Large intestine (tissue), 3 donors: ENCODE measurements around the gene SORBS1. TPM values are rescaled to one million over a fixed set of nuclear protein-coding genes. Genes with fewer than 3 reads are reported as not detected.

Source experiments
- DNase-seq, 2 donors: peaks; one replicate each; pipeline versions ENCODE4 v3.0.0 to v3.0.0-alpha.2; 2013
- H3K27ac ChIP-seq: one replicate; pipeline ENCODE4 v1.5.1; 2013; ENCODE audit warnings: low read length
- H3K27me3 ChIP-seq: 2 replicates; pipeline ENCODE4 v1.6.1; 2013; ENCODE audit warnings: low read length; ENCODE audit not compliant: control insufficient read depth, insufficient read depth
- H3K36me3 ChIP-seq: 2 replicates; pipeline ENCODE4 v1.6.1; 2013; ENCODE audit warnings: low read length; ENCODE audit not compliant: control insufficient read depth, insufficient read depth
- H3K4me1 ChIP-seq: one replicate; pipeline ENCODE4 v1.6.1; 2013; ENCODE audit warnings: low read length; ENCODE audit not compliant: control insufficient read depth, insufficient read depth
- H3K4me3 ChIP-seq: one replicate; pipeline ENCODE4 v1.5.1; 2013; ENCODE audit warnings: low read length
- H3K9me3 ChIP-seq: one replicate; pipeline ENCODE4 v1.6.1; 2013; ENCODE audit warnings: mild to moderate bottlenecking, low read depth, low read length, moderate library complexity; ENCODE audit not compliant: control insufficient read depth
- WGBS: methylation state at CpG from one replicate; pipeline ENCODE4 v1.1.5; 2013; ENCODE audit warnings: low lambda C conversion rate; ENCODE audit not compliant: insufficient coverage; 5-methylcytosine and 5-hydroxymethylcytosine counted together
- polyA plus RNA-seq: library from polyadenylated mRNA; unstranded; fragments of 120-200 nt; gene quantifications from one replicate; pipeline ENCODE4 v1.2.1, GENCODE V29; 2013

SORBS1 gene
- polyA plus RNA-seq, 1 donor, result 60.2 TPM

DNA sequence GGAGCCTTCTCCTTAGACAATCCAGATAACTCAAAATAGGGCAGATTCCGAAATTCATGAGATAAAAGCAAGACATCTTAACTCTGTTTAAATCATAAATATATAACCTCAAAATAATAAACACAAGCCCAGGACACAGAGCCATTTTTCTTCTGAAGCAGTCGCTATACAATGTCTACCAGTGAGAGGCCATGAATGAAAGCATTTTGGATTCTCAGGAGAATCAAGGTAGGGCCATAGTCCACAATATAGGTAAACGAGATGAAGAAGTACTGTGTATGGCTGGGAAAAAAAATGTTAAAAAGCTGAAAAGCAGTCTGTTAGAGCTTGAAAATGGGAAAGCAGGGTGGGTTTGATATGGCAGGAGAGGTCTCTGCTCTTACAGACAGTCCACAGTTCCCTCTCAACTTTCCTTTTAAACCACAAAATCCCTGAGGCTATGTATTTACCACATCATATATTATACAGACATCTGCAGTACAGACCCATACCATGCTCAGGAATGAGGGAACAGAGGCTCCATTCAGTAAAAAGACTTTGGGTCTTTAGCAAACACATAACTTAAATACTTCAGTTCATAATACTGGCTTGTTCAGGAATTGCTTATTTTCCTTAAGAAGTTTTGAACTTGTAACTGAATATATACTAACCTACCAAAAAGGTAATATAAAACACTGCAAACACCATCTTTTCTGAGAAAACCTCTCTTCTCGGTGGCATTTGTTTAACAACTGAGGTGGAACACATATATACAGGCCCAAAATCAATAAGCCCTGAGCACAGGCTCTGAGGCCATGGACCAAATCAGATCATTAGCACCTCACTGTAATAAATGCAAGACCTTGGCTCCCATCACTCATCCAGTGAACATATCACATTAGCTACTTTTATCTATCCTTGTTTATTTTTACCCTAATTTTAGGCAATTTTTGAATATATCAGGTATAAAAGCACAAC lies 109.3 kb downstream of the SORBS1 start:
- 33% methylated on average over 1 of the region's 4 CpGs for WGBS
- H3K27ac ChIP-seq, result peak overlapping the region; percentile 5
- DNase-seq, result no peak
- H3K9me3 ChIP-seq, result no peaks in the 10 kb centered on the region
- no peak overlapping the region for H3K4me3 ChIP-seq
- no peaks in the 10 kb centered on the region for H3K36me3 ChIP-seq
- H3K4me1 ChIP-seq, result peaks cover 9% of the 10 kb centered on the region
- no peaks in the 10 kb centered on the region for H3K27me3 ChIP-seq

DNA sequence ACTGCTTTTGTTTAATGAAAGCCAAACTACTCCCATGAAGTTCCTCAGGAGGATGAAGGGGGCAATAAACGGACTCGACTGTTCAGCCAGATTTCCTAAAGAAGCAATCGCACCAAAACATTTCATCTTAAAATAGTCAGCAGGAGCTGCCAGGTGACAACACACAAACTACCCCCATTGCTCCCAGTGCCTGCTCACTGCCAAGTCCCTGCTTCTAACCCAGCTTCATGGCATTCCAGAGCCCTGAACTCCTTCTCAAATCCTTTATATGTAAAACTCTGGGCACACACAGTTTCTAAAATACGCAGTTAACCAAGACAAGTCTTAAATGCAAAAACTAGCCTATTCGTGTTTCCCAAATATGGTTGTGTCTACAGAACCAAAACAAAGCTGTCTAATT lies 110.0 kb downstream of the SORBS1 start:
- no CpG with 5 or more reads among the region's 5 CpGs for WGBS
- no peak overlapping the region for H3K4me3 ChIP-seq
- DNase-seq, result no peak
- no peaks in the 10 kb centered on the region for H3K9me3 ChIP-seq
- no peaks in the 10 kb centered on the region for H3K27me3 ChIP-seq
- H3K4me1 ChIP-seq, result peaks cover 8% of the 10 kb centered on the region
- peak overlapping the region; percentile 5 for H3K27ac ChIP-seq
- no peaks in the 10 kb centered on the region for H3K36me3 ChIP-seq

DNA sequence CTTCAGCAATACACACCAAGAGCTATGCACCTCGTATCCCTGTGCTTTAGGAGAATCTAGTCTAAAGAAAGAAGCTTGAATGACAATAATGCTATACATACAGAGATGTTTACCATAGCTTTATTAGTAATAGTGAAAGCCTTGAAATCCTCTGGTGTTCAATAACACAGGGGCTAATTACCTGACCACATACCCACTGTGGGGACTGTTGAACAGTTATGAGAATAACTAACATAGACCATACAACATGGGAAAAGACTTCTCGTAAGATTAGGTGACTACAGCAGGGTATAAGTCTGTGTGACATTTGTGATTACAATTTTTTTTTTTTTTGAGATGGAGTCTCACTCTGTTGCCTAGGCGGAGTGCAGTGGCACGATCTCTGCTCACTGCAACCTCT lies 111.0 kb downstream of the SORBS1 start:
- H3K36me3 ChIP-seq, result no peaks in the 10 kb centered on the region
- no peak for DNase-seq
- no peak overlapping the region for H3K27ac ChIP-seq
- no peaks in the 10 kb centered on the region for H3K27me3 ChIP-seq
- no peaks in the 10 kb centered on the region for H3K9me3 ChIP-seq
- no peak overlapping the region for H3K4me3 ChIP-seq
- no CpG with 5 or more reads among the region's 4 CpGs for WGBS
- H3K4me1 ChIP-seq, result peaks cover 4% of the 10 kb centered on the region

DNA sequence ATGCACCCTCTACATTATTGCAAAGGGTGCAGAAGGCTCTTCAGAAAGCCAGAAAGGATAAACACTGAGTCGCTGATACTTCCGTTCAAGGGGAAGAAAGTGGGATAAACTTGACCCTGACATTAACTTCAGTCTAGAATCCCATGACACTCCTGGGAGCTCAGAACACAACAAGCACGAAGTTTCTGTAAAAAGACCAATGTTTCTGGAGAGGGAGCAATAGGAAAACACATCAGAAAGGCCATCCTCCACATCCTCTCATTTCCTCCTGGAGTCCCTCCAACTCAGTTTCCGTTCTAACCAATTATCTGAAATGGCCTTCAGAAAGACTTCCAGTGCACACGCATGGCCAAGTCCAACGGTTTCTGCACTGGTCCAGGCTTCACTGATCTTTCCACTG lies 113.5 kb downstream of the SORBS1 start:
- WGBS, result 60% methylated on average over 1 of the region's 6 CpGs
- H3K4me1 ChIP-seq, result peaks cover 4% of the 10 kb centered on the region
- H3K27me3 ChIP-seq, result no peaks in the 10 kb centered on the region
- H3K36me3 ChIP-seq, result no peaks in the 10 kb centered on the region
- H3K4me3 ChIP-seq, result no peak overlapping the region
- DNase-seq, result peak in 1 of 2 donors; percentile 45
- no peak overlapping the region for H3K27ac ChIP-seq
- H3K9me3 ChIP-seq, result no peaks in the 10 kb centered on the region

DNA sequence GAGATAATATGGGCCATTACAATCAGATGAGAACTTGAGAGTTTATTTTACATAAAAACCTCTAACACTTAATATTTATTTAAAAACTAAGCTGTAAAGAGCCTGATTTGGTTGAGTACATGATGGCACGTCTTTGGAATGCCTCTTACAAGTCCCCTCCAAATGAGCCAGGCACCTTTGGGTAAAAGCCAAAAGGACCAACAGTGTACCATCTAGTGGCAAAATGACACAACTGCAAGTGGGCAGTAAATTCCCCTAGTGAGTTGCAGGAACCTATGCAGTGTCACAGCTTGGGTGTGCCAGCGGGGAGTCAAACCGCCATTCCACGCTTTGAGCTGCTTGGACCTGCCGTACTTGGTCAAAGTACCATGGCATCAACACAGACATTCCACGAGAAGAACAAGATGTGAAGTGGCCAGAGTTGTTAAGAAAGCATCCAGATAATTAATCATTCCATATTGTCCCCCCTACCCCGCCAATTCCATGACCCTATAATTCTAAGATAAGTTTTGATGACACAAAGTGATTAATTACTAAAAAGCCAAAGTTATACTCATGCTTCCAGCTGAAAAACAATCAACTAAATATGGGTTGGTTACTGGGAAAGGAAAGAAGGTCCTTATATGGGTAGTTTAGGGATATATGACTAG lies 115.2 kb downstream of the SORBS1 start:
- H3K4me3 ChIP-seq, result no peak overlapping the region
- H3K9me3 ChIP-seq, result no peaks in the 10 kb centered on the region
- DNase-seq, result peak; percentile 56 to 71
- peaks cover 4% of the 10 kb centered on the region for H3K4me1 ChIP-seq
- WGBS, result 86% methylated on average over 1 of the region's 7 CpGs
- no peaks in the 10 kb centered on the region for H3K36me3 ChIP-seq
- no peaks in the 10 kb centered on the region for H3K27me3 ChIP-seq
- peak overlapping the region; percentile 47 for H3K27ac ChIP-seq

DNA sequence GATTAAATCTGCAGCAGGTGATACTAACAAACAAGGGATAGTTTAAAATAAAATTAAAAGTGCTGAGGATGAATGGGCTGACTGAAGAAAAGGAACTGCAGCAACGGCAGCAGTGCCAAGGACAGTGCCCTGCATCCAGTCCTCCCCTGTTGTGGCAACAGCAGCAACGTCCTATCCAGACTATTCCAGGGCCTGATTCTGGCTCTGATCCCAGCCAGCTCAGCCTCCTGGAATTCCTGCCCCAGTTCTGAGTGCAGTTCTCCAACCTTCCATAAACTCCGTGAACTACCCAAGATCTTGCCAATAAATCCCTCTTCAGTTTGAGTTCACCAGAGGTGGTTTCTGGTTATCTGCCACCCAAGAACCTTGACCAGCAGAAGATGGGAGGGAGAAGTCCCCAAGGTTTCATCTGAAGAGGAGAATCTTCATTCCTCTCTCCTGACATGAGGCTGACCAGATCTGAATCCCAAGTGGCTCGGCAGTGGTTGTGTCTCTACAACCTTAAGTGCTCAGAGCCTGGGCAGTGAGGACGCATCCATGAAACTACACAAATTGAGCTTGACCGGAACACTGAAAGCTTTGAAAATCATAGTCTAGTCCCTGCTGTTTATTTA lies 115.8 kb downstream of the SORBS1 start:
- peak overlapping the region; percentile 47 for H3K27ac ChIP-seq
- DNase-seq, result no peak
- no peaks in the 10 kb centered on the region for H3K36me3 ChIP-seq
- peaks cover 4% of the 10 kb centered on the region for H3K4me1 ChIP-seq
- no peaks in the 10 kb centered on the region for H3K9me3 ChIP-seq
- H3K27me3 ChIP-seq, result no peaks in the 10 kb centered on the region
- WGBS, result no CpG with 5 or more reads among the region's 6 CpGs
- no peak overlapping the region for H3K4me3 ChIP-seq

DNA sequence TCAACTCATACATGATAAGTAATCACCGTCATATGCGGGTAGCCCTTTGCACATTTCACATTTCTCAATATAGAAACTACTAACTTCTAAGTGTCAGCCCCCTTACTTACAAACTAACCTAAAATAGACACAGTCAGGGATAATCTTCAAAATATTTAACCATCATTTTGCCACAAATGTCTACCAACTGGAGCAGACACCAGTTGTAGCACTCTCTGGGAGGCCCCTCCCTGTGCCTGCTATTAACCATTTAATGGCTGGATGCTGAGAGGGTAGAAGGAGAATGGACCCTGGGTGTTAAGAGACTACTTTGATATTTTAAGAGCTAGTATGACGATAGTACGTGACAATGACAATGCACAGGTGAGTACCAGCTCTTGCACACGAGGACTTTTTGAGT lies 116.4 kb downstream of the SORBS1 start:
- WGBS, result 93% methylated on average over 2 of the region's 5 CpGs

DNA sequence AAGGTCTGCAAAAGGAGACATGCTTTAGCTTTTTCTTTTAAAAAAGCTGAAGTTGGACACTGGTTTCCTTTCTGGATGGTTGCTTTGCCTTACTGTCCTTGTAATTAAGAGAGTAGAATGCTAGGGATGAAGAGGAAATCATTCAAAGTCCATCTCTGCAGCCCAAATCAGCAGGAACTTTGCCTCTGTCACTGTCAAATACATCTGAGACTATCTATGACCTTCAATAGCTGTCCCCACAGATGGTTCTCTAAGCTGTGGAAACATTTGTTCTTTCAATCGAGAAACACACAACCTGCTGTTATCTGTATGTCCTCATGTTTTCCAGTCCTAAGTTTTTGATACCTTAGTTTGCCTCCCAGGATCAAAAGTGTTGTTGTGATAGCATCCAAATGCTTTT lies 117.5 kb downstream of the SORBS1 start:
- WGBS, result no CpG with 5 or more reads among the region's 1 CpG
- H3K27me3 ChIP-seq, result no peaks in the 10 kb centered on the region
- no peaks in the 10 kb centered on the region for H3K9me3 ChIP-seq
- no peak overlapping the region for H3K27ac ChIP-seq
- H3K36me3 ChIP-seq, result peaks cover 2% of the 10 kb centered on the region
- H3K4me1 ChIP-seq, result peaks cover 4% of the 10 kb centered on the region
- H3K4me3 ChIP-seq, result no peak overlapping the region
- no peak for DNase-seq

More for the DNA sequence above, 116.4 kb downstream of the SORBS1 start:
- Histone ChIP-seq H3K4me1 (peaks cover 4% of the 10 kb centered on the region), H3K4me3 (no peak overlapping the region), H3K9me3 (no peaks in the 10 kb centered on the region), H3K27me3 (no peaks in the 10 kb centered on the region), H3K36me3 (no peaks in the 10 kb centered on the region), H3K27ac (peak overlapping the region; percentile 47)
- no peak for DNase-seq

DNA sequence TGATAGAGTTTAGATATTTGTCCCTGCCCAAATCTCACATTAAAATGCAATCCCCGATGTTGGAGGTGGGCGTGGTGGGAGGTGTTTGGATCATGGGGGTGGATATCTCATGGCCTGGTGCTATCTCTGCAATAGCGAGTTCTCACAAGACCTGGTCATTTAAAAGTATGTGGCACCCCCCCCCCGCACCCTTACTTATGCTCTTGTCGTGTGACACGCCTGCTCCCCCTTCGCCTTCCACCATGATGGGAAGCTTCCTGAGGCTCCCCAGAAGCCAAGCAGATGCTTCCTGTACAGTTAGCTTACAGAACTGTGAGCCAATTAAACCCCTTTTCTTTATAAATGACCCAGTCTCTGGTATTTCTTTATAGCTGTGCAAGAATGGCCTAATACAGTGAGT lies 118.8 kb downstream of the SORBS1 start:
- no peak for DNase-seq
- H3K4me1 ChIP-seq, result peaks cover 4% of the 10 kb centered on the region
- no peak overlapping the region for H3K4me3 ChIP-seq
- WGBS, result no CpG with 5 or more reads among the region's 7 CpGs
- no peaks in the 10 kb centered on the region for H3K27me3 ChIP-seq
- peaks cover 8% of the 10 kb centered on the region for H3K36me3 ChIP-seq
- no peak overlapping the region for H3K27ac ChIP-seq
- H3K9me3 ChIP-seq, result no peaks in the 10 kb centered on the region

DNA sequence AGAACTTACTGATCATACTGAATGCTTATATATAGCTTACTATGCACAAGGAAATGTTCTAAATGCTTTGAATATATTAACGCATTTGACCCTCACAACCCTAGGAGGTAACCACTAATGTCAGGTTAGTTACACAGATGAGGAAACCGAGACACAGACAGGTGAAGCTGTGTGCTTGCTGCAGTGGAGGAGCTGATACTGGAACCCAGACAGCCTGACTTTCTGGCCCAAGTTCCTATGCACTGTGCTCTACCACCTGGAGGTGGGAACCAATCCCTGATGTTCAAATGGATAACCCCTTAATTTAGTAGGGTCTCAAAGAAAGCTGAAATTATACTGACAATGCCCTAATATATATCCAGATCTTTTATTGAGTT lies 119.6 kb downstream of the SORBS1 start:
- H3K4me3 ChIP-seq, result no peak overlapping the region
- no peaks in the 10 kb centered on the region for H3K27me3 ChIP-seq
- no CpG with 5 or more reads among the region's 2 CpGs for WGBS
- DNase-seq, result no peak
- no peak overlapping the region for H3K27ac ChIP-seq
- peaks cover 2% of the 10 kb centered on the region for H3K4me1 ChIP-seq
- peaks cover 16% of the 10 kb centered on the region for H3K36me3 ChIP-seq
- no peaks in the 10 kb centered on the region for H3K9me3 ChIP-seq
